ENCODE results near the gene FGFR3.
"Not testable (repeated sequence)": the region's sequence is repeated elsewhere in the genome, so short reads cannot be mapped to it uniquely, and the experiment has no call there.

The FGFR3 gene

DNA sequence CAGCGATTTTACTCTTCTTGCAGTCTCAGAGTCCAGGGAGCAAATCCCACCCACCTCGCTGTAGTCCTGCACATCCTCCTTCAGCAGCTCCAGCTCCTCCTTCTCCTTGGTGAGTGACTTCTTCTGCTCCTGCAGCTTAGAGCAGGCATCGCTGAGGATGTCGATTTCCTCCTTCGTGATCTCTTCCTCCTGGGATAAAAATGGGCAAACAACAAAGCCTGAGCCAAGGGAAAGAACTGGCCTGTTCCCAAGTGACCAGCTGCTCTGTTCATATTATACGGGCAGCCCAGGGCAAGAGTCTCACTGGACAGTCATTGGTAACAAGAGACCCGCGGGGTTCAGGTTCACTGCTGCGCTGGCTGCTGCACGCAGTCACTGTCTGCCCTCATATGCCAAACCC is 26.2 kb downstream of the FGFR3 start:
- no peak for DNase-seq (ENCODE audit: low read depth)

DNA sequence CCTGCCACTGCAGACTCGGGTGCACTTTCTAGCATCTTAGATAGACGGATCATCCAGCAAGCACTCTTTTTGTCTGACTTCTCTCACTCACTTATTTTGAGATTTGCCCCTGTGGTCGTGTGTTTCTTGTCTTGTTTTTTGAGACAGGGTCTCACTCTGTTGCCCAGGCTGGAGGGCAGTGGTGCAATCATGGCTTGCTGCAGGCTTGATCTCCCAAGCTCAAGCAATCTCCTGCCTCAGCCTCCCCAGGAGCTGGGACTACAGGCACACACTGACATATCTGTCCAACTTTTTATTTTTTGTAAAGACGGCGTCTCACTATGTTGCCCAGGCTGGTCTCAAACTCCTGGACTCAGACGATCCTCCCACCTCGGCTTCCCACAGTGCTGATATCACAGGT is 26.7 kb downstream of the FGFR3 start:
- no peak for DNase-seq (ENCODE audit: low read depth)

DNA sequence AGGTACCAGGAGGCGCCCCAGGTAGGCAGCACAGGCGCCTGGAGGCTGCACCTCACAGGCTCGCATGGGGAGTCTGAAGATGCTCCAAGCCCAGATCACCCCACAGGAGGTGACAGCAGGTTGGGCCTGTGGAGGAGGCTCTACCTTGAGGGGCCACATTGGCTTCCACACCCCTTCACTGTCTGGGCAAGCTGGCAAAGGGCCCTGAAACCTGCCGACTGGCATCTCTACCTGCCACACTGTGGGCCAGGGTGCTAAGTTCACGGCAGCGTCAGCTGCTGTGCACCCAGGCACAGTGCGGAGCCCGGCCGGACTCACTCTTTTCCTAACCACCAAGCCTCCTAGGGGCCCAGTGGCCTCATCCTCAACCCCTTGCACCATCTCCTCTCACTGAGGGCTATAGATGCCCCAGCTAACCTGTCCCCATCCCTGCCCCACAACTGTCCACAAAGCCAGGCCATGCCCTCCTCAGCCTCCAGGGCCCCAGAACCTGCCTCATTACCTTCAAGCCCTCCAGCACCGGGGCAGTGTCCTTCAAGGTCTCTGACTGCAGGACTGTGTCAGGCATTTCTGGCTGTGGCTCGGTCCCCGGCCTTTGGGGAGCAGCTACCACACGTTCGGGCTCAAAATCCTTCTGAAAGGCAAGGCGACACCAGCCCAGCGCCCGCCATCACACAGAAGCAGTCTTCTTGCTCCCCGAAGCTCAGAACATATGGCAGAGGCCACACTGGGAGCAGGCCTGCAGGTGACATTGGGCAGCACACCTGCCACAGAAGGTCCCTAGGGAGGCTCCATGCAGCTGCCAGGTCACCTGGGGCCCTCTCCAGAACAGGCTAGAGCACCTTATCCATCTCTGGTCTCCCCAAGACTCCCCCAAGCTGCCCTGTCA is 28.8 kb downstream of the FGFR3 start:
- DNase-seq (ENCODE audit: low read depth) = no peak

DNA sequence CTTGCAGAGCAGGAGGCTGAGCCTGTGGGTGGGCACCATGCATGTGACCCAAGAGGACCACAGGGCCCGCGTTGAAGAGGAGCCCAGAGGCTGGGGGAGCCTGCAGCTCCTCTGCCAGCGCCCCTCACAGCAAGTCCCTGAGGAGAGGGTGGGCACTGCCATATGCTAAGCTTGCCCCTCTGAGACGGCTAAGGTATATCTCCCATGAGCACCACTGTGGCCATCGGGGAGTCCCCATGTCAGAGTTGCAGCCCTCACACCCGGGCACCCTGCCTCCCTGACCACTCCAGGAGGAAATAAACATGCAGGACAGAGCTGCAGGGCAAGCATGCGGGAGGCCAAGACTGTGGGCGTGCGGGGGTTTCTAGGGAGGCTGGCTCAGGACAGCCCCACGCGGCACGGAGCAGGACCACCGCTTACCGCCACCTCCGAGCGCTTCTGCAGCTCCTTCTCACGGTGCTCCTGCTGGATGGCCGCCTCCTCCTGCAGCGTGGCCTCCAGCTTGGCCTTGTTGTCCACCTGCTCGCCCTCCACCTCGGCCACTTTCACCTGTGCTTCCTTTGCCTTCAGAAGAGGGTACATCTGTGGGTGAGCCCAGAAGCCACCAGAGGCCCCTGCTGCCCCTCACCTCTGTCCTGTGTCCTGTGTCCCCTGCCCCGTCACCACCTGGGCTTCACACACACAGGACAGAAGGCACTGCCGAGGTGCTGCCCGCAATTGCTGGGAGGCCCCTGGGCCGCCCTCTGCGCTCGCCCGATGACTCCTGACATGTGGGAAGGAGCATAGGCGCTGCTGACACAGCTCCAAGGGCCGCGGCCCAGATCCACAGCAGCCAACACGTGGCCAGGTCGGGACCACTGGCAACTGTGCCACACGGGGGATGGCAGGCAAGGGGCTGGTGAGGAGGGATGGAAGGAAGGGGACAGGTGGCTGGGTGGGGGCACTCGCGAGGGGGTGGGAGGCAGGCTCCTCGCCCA is 29.8 kb downstream of the FGFR3 start:
- DNase-seq (ENCODE audit: low read depth) = no peak

DNA sequence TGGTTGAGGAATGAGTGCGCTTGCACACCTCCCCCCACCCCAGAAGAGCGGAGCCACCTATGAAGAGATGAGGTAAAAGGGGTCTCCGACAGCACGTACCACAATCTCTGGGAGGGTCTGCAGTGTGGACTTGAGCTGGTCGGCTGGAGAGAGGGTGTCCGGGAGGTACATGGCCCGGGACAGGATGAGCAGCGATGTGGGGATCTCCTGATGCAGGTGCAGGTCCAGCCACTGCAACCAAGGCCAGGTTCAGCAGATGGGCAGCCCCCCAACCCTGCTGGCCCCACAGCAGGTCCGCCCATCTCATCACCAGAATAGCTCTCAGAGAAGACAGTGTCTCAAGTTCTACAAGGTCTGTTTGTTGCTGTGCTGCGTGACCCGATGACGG is 30.4 kb downstream of the FGFR3 start:
- no peak for DNase-seq (ENCODE audit: low read depth)

DNA sequence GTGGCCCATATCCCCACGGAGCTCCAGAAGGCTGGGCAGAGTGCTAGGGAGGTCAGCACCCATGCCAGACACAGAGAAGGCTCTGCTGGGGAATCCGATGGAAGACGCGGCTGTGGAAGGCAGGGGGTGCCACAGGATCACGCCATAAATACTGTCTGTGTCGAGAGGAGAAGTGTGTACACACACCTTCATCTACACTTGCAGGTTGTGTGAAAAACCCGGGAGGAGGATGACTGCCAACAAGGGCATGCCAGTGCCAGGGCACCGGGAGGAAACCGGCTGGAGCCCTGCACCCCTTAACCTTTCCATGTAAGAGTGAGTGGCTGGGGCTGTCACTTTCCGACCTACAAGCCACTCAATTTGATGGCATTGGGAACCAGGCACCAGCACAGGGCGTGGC is 31.7 kb downstream of the FGFR3 start:
- DNase-seq (ENCODE audit: low read depth) = no peak

DNA sequence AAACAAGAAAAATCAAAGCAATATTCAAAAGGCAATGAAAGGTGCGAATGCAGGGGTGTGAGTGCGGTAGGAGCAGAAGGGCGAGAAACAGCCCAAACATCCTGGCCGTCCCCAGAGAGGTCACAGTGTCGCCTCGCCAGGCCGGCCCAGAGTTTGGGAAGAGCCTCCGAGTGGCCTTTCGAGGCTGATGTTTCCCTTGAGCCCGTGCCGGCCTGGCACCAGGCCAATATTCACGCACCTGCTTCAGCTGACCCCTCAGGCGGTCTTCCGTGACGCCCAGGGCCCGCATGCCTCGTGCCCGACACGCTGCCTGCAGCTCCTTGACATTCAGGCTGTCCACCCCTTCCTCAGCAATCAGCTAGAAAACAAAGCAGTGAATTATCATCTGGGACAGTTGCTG is 32.2 kb downstream of the FGFR3 start:
- no peak for DNase-seq (ENCODE audit: low read depth)

DNA sequence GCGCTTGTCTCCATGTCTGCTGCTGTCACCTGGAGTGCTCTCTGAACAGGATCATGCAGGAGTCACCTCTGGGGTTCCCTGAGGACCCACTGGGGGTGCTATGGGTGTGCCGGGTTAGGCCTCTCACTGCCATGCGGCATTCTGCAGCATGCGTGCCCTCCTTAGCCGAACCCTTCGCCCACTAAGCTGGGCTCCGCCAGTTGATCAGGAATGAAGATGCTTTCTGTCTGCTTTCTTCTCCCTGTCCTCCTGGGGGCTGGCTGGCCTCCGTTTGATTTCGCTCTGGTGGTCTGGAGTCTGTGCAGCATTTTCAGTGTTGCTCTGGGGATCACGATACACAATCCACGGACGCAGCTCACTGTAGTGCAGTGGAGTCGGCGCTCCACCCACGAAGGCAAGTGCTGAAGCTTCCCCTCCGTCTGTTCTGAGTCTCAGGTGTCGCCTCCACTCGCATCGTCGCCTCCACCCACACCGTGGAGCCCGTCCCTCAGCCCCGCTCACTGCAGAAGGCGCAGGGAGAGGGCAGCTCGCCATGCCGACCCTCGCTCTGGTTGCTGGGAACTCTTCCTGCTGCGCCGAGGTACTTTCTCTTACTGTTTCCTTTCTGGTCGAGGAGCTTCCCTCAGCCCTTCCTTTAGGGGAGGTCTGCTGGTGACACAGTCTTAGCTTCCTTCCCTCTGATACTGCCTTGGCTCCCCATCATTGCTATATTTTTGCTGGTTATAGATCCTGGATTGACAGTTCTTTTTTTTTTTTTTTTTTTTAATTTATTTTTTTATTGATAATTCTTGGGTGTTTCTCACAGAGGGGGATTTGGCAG is 33.6 kb downstream of the FGFR3 start:
- no peak for DNase-seq (ENCODE audit: low read depth)

DNA sequence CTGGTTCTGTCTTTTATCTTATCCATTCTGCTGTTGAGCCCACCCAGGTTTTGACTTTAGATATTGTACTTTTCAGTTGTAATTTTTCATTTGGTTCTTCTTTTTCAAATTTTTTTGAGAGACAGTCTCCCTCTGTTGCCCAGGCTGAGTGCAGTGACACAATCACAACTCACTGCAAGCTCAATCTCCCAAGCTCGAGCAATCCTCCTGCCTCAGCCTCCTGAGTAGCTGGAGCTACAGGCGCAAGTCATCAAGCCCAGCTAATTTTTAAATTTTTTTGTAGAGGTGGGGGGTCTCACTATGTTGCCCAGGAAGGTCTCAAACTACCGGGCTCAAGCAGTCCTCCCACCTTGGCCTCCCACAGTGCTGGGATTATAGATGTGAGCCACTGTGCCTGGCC is 37.1 kb downstream of the FGFR3 start:
- no peak for DNase-seq (ENCODE audit: low read depth)

DNA sequence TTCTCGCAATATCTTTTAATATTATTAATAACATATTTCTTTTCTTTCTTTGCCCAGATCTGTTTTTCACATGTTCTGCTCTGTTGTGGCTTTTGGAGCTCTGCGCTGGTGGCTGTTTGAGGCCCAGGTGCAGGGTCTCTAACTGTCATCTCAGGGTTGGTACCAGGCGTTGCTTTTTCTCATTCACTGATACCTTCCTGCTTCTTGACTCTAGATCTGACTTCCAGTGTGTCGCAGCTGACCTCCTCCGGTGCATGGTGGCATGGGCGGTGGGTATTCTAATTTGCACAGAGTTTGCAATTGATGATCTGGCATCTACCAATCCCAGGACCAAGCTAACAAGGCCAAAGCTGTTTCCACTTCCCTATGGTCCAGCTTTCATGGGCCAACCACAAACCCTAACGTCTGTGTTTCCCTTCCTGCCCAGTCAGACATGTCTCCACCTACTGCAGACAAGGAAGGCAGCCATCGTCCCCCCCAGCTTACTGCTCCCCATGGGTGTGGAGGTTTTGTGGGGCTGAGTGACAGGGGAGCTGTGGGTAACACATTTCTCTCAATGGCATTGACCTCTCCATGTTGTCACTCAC is 37.6 kb downstream of the FGFR3 start:
- DNase-seq (ENCODE audit: low read depth) = no peak

DNA sequence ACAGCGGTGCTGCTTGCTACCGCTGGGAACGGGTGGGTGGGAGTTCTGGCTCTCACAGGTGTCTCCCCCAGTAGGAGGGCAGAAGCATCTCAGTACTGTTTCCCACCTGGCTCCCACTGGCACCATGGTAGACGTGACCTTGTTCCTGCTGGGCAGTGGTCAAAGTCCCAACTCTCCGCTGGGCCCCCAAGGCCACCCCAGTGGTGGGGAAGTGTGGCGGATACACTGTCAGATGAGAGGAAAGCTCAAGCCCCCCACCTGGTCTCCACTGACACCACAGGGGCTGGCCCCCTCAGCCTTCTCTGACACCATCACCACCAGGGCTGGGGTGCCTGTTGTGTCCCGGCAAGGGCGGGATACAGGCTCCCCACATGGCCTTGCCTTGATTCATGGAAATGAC is 38.2 kb downstream of the FGFR3 start:
- DNase-seq (ENCODE audit: low read depth) = no peak

DNA sequence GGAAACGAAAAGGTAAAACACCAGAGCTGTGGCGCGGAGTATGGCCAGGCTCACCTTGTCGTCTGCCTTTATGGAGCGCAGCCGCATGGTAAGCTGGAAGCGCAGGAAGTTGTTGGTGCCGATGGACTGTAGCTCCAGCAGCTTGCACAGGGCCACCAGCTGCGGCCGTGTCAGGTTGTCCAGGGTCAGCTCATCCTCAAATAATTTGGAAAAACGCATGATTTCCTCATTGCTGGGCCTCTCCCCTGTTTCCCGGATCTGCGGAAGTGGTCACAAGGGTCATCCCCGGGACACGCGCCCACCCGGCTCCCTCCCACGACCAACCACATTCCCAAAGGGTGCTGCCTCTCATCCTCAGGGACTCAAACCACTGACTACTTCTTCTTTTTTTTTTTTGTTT is 39.6 kb downstream of the FGFR3 start:
- no peak for DNase-seq (ENCODE audit: low read depth)

DNA sequence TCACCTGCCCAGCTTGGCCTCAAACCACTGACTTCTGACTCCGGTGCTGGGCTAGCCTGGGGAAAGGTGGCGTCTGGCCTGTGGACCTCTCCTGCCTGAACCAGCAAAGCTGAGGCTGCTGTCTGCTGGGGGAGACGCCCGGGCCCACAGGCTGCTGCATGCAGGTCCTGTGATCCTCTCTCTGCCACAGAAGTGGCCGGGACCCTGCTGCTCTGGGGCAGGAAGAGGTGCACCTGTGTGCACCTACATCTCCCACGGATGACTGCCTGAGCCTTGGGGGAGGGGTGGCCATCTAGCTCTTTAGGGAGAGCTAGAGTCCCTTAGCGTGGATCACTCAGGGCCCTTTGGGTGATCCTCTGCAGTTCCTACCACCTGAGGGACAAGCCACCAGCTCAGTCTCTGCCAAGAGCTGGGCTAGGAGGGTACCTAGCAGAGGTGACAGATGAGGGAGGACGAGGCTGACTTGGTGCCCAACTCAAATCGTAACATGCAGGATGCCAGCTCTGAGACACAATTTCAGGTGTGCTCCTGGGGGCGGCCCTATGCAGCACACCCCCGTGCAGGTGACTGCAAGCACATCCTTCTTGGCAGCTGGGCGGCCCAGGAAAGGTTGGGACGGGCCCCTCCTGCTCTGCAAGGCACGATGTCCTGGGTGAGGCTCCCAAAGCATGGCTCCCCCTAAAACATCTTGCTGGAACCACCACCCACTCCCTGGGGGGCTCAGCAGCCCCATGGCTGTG is 40.4 kb downstream of the FGFR3 start:
- no peak for DNase-seq (ENCODE audit: low read depth)

DNA sequence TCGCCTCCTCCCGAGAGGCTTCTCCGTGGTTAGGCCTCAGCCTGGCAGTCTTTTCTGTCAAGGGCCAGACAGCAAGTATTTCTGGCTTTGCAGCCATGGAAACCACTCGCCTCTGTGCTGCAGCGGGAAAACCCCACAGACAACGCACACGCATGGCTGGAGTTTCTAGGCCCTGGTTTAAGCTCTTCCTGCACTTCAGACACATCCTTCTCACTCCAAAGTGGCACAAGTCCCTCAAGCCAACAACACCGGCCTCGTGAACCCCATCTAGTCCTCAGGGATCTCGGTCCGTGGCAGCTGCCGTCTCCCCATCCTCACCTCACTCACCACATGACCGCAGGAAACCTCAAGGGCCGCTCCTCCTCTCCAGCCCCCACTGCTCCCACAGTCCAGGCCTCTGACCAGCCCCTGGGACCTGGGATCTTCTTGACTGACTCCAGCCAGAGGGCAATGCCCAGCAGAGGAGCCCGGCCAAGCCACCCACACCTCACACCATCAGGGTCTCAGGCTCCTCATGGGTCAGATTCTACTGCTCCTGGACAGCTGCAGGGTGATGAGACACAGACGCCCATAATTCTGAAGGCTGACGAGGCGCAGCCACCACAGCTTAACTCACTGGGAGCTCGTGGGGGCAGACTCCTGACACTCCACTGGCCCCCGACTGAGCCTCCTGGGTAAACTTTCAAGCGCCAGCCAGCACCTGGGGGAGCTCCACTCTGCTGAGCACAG is 41.1 kb downstream of the FGFR3 start:
- no peak for DNase-seq (ENCODE audit: low read depth)

DNA sequence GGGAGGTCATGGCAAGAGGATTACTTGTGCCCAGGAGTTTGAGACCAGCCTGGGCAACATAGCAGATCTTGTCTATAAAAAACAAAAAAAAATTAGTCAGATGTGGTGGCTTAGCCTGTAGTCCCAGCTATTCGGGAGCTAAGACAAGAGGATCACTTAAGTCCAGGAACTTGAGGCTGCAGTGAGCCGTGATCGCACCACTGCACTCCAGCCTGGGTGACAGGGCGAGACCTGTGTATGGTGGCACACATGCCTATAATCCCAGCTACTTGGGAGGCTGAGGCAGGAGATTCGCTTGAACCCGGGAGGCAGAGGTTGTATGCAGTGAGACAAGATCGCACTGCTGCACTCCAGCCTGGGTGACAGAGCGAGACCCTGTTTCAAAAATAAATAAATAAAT is 42.7 kb downstream of the FGFR3 start:
- DNase-seq (ENCODE audit: low read depth) = not testable (repeated sequence)

DNA sequence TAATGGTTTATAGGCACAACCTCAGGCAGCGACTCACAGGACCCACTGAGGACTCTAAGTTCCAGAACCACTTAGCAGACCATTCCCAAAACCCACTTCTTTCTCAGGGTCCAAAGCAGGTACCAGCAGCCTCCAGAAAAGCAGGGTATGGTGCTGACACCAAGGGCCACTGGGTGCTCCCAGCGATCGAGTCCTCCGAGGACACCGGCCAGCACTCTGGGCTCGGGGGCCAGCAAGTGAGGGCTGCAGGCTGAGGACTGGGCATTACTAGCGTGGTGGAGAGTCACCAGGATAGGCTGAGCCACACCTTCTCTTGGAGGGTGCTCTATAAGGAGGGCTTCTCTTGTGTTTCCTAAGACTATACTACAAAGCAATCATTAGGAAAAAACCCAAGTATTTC is 43.6 kb downstream of the FGFR3 start:
- DNase-seq (ENCODE audit: low read depth) = no peak

DNA sequence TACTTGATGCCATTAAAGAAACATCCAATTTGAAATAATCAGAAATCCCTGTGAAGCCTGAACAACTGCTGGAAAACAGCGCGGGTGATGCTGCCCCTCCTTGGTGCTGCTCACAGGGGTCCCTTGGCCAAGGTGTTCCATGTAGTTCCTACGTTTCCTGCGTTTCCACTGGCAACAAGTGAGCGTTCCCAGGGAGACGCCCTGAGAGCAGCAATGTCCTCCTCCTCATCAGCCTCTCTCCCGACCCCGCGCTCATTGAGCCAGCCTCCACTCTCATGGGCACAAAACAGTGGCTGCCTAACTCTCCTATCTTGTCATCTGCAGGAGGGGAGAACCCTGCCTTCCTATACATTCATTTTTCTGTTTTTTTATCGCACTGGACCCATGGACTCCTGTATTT is 44.0 kb downstream of the FGFR3 start:
- no peak for DNase-seq (ENCODE audit: low read depth)

DNA sequence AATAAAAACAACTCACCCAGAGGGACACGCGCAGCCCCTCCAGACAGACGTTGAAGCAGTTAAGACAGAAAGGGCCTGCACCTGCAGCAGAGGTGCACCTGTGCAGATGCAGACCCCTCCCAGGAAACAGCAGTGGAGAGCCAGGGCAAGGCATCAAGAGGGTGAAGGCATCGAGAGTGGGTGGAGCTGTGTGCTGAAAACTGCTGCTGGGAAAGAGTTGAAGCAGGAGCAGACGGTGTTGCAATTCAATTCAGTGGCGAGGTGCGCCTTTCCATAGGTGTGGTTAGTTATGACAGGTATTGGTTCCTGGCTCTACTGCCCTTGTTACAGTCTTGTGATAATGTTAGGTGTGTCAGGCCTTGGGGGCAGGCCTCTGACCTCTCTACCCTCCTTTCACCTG is 46.2 kb downstream of the FGFR3 start:
- DNase-seq (ENCODE audit: low read depth) = no peak

DNA sequence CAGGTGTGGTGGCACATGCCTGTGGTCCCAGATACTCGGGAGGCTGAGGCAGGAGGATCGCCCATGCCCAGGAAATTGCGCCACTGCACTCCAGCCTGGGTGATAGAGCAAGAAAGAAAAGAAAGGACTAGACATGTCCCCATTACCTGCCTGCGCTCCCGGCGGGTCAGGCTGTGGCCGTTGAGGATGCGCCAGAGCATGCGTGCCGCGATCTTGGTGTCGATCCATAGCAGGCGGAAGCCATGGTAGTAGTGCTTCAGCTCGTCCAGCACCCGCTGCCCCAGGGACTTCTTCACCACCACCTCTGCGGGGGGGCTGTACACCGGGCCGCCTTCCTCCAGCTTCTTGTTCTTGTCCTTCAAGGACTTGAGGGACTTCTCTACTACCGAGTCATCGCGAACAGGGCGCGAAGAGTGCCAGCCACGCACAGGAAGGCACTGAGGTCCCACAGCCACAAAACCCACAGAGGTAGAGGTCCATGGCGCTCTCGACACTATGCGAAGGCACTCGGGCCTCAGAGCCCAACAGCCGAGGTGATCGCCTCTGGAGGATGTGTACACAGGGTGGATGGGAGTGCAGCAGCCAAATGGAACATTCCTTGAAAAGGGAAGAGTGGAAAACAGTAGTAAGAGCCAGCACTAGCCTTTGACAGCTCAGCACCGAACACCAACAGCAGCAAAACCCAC is 48.3 kb downstream of the FGFR3 start:
- no peak for DNase-seq (ENCODE audit: low read depth)

DNA sequence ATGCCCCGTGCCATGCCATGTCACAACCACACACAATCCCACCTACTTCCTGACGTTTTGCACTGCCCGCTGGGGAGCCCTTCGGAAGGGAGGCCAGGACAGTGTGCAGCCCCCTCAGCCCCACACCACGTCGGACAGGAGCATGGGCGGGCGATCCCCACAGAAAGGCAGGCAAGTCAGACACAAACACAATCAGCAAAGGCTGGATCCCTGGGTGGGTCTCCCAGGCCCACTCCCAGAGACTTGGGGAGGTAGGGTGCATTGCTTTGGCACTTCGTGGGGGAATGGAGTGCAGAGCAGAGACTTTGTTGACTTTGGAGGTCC is 48.8 kb downstream of the FGFR3 start:
- DNase-seq (ENCODE audit: low read depth) = no peak

Data from stimulated activated CD8-positive, alpha-beta memory T cell treated with anti-CD3 and anti-CD28 coated beads, Interleukin-12 subunit alpha, Interleukin-12 subunit beta, amount 100 ng/mL, for 4 hours (primary cell).